ENCODE data around the gene CTIF.
A peak's percentile ranks its signal among the peaks of the same experiment; 100 is the strongest.

Gene CTIF

DNA sequence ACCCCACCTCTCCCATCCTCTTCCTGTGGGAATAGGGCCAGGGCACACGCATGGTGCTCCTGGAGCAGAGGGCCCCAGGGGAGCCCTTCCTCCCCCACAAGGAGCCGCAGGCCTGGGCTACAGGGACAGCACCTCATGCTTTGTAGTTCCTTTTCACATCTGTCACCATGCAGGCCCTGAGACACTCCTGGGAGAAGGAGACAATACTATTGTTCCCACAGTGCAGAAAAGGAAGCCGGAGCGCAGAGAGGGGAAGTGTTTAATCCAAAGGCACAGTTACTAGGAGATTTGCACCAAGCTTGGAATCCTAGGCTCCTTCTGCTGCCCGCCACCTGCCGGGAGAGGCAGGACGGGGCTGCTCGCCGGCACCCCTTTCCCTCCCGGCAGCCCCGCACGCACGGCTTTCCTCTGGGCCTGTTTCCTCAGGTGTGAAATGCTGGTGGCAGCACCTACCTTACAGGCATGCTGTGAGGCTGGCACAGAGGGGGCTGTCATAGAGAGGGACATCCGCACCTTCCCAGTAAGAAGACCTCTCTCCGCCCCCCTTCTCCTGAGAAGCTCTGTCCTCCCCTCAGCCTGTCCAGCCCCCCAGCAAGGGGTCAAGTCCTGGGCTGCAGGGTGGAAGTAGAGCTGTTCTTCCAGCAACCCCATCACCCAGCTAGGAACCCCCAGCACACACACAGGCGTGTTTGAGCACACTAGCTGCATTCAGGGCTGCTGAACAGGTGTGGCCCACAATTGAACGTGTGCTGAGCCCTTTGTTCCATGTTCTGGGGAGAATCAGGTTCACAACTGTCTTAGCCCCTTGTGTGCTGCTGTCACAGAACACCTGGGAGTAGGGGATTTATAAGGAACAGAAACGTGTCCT is 349.3 kb downstream of the CTIF start:
- Mint-ChIP-seq H3K36me3 (ENCODE audit: low read depth) (no peaks in the 10 kb centered on the region), H3K4me3 (no peak overlapping the region), H3K27ac (no peak overlapping the region), H3K27me3 (no peaks in the 10 kb centered on the region), H3K9me3 (no peaks in the 10 kb centered on the region), H3K4me1 (ENCODE audit: low read depth) (no peaks in the 10 kb centered on the region)

DNA sequence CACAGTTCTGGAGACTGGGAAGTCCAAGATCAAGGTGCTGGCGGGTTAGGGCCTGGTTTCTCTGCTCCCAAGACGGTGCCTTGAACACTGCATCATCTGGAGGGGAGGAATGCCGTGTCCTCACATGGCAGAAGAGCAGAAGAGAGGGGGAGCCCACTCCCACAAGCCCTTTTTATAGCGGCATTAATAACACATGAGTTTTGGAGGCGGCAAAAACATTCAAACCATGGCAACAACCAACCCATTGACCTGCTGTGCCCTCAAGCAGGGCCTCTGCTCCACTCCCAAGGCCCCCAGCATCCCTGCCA is 349.9 kb downstream of the CTIF start:
- H3K9me3 Mint-ChIP-seq = no peaks in the 10 kb centered on the region
- no peak overlapping the region for H3K27ac Mint-ChIP-seq
- no peak overlapping the region for H3K4me3 Mint-ChIP-seq
- H3K36me3 Mint-ChIP-seq (ENCODE audit: low read depth) = no peaks in the 10 kb centered on the region
- no peaks in the 10 kb centered on the region for H3K27me3 Mint-ChIP-seq
- H3K4me1 Mint-ChIP-seq (ENCODE audit: low read depth) = no peaks in the 10 kb centered on the region

- Mint-ChIP-seq H3K27me3 (no peaks in the 10 kb centered on the region), H3K9me3 (no peaks in the 10 kb centered on the region), H3K4me1 (ENCODE audit: low read depth) (no peaks in the 10 kb centered on the region), H3K36me3 (ENCODE audit: low read depth) (no peaks in the 10 kb centered on the region), H3K27ac (no peak overlapping the region), H3K4me3 (no peak overlapping the region)
These were observed 350.5 kb downstream of the CTIF start for GRCh38 chr18:48889115-48889941.

GRCh38 chr18:48889981-48890762 is 351.3 kb downstream of the CTIF start:
- no peaks in the 10 kb centered on the region for H3K4me1 Mint-ChIP-seq (ENCODE audit: low read depth)
- no peaks in the 10 kb centered on the region for H3K9me3 Mint-ChIP-seq
- H3K4me3 Mint-ChIP-seq = no peak overlapping the region
- no peak overlapping the region for H3K27ac Mint-ChIP-seq
- no peaks in the 10 kb centered on the region for H3K27me3 Mint-ChIP-seq
- no peaks in the 10 kb centered on the region for H3K36me3 Mint-ChIP-seq (ENCODE audit: low read depth)

DNA sequence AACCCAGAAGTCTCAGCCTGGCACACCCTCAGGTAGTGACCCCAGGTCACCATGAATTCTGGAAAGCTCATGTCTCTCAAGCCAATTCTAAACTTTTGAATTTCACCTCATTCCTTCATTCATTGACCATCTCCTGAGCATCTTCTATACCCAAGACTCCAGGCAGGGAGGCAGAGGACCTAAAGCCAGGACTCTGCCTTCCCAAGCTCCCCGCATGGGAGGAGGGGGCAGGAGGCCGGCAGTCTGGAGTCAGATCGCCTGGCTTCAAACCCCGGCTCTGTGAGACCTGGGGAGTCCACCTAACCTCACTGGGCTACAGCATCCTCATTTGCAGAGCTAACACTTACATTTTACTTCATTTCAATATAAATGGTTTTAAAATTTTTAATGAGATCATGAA is 352.9 kb downstream of the CTIF start:
- no peaks in the 10 kb centered on the region for H3K27me3 Mint-ChIP-seq
- no peaks in the 10 kb centered on the region for H3K36me3 Mint-ChIP-seq (ENCODE audit: low read depth)
- H3K4me1 Mint-ChIP-seq (ENCODE audit: low read depth) = peaks cover 10% of the 10 kb centered on the region
- no peak overlapping the region for H3K27ac Mint-ChIP-seq
- H3K9me3 Mint-ChIP-seq = no peaks in the 10 kb centered on the region
- H3K4me3 Mint-ChIP-seq = no peak overlapping the region

GRCh38 chr18:48892146-48892855 is 353.5 kb downstream of the CTIF start:
- Mint-ChIP-seq H3K4me3 (no peak overlapping the region), H3K9me3 (no peaks in the 10 kb centered on the region), H3K27ac (no peak overlapping the region), H3K27me3 (no peaks in the 10 kb centered on the region), H3K36me3 (ENCODE audit: low read depth) (no peaks in the 10 kb centered on the region), H3K4me1 (ENCODE audit: low read depth) (peaks cover 16% of the 10 kb centered on the region)

- Mint-ChIP-seq H3K27ac (no peak overlapping the region), H3K4me1 (ENCODE audit: low read depth) (peaks cover 16% of the 10 kb centered on the region), H3K27me3 (no peaks in the 10 kb centered on the region), H3K9me3 (no peaks in the 10 kb centered on the region), H3K36me3 (ENCODE audit: low read depth) (no peaks in the 10 kb centered on the region), H3K4me3 (no peak overlapping the region)
These were observed 354.3 kb downstream of the CTIF start for GRCh38 chr18:48893061-48893607.

- no peaks in the 10 kb centered on the region for H3K9me3 Mint-ChIP-seq
- H3K4me3 Mint-ChIP-seq = no peak overlapping the region
- H3K36me3 Mint-ChIP-seq (ENCODE audit: low read depth) = no peaks in the 10 kb centered on the region
- H3K27me3 Mint-ChIP-seq = no peaks in the 10 kb centered on the region
- peaks cover 16% of the 10 kb centered on the region for H3K4me1 Mint-ChIP-seq (ENCODE audit: low read depth)
- H3K27ac Mint-ChIP-seq = no peak overlapping the region
These were observed 355.1 kb downstream of the CTIF start for GRCh38 chr18:48893608-48894600.

DNA sequence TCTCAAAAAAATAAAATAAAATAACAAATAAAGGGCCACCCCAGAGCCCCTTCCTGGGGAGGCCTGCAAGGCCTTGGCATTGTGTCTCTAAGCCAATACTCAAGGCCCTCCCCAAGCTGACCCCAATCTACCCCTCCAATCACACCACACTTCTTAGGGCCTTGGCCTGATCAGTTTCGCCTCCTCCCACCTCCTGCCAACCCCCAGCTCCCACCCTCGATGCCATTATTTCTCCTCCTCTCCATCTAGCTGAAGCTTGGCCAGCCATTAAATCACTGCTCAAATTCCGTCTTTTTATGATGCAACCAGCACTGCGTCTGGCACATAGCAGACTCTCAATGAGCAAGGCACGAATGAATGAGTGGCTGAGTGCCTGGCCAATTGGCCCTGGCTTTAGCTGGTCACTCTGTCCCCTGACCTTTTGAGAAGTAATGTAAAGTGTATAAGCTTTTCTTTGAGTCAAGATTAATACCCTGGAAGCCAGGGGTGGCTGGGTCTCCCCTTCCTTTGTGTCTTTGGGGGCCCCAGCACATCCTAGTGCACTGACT is 356.0 kb downstream of the CTIF start:
- Mint-ChIP-seq H3K4me1 (ENCODE audit: low read depth) (peaks cover 21% of the 10 kb centered on the region), H3K27ac (no peak overlapping the region), H3K27me3 (no peaks in the 10 kb centered on the region), H3K36me3 (ENCODE audit: low read depth) (peaks cover 4% of the 10 kb centered on the region), H3K9me3 (peaks cover 6% of the 10 kb centered on the region), H3K4me3 (no peak overlapping the region)

GRCh38 chr18:48896326-48896874 is 357.6 kb downstream of the CTIF start:
- Mint-ChIP-seq H3K27ac (peak overlapping the region; percentile 43), H3K36me3 (ENCODE audit: low read depth) (peaks cover 4% of the 10 kb centered on the region), H3K4me3 (no peak overlapping the region), H3K27me3 (no peaks in the 10 kb centered on the region), H3K9me3 (peaks cover 7% of the 10 kb centered on the region), H3K4me1 (ENCODE audit: low read depth) (peaks cover 28% of the 10 kb centered on the region)

GRCh38 chr18:48896875-48897511 is 358.2 kb downstream of the CTIF start:
- no peak overlapping the region for H3K4me3 Mint-ChIP-seq
- peaks cover 4% of the 10 kb centered on the region for H3K36me3 Mint-ChIP-seq (ENCODE audit: low read depth)
- peaks cover 7% of the 10 kb centered on the region for H3K9me3 Mint-ChIP-seq
- no peaks in the 10 kb centered on the region for H3K27me3 Mint-ChIP-seq
- H3K4me1 Mint-ChIP-seq (ENCODE audit: low read depth) = peaks cover 28% of the 10 kb centered on the region
- peak overlapping the region; percentile 43 for H3K27ac Mint-ChIP-seq

- H3K27ac Mint-ChIP-seq = no peak overlapping the region
- no peak overlapping the region for H3K4me3 Mint-ChIP-seq
- H3K36me3 Mint-ChIP-seq (ENCODE audit: low read depth) = peaks cover 4% of the 10 kb centered on the region
- H3K27me3 Mint-ChIP-seq = no peaks in the 10 kb centered on the region
- H3K4me1 Mint-ChIP-seq (ENCODE audit: low read depth) = peaks cover 28% of the 10 kb centered on the region
- H3K9me3 Mint-ChIP-seq = peaks cover 7% of the 10 kb centered on the region
These were observed 358.7 kb downstream of the CTIF start for GRCh38 chr18:48897531-48897930.

Measured in stimulated activated naive CD8-positive, alpha-beta T cell treated with anti-CD3 and anti-CD28 coated beads, Interleukin-15, Interleukin-2, amounts not matched to agents 100 ng/mL and 50 ng/mL, for 24 hours (primary cell).